H1 (cell line): ENCODE data around the gene BRSK2. TPM values are rescaled to one million over a fixed set of nuclear protein-coding genes. Genes with fewer than 3 reads are reported as not detected.

ENCODE experiments used
- CTCF ChIA-PET: fragments of 300-600 bp; sonication (Branson Sonifier 250); formaldehyde crosslinking; loops from one replicate; lab custom pipeline; 2021; ENCODE audit not compliant: partially characterized antibody; lab: Charles Lee
- POLR2A ChIA-PET: fragments of 300-600 bp; sonication (Branson Sonifier 250); formaldehyde crosslinking; loops from one replicate; lab custom pipeline; 2021; ENCODE audit warnings: inconsistent platforms; ENCODE audit not compliant: partially characterized antibody; lab: Charles Lee
- DNase-seq, 2 experiments: peaks; one replicate each; pipeline versions ENCODE4 v3.0.0 to v3.0.0-alpha.2; 2010 to 2022; ENCODE audit warnings: low spot score in 2 of 2, low read depth in 1 of 2, mixed read lengths in 1 of 2
- FAIRE-seq: peaks from 2 replicates; lab custom pipeline; 2011; peaks lifted over from hg19 to GRCh38; lab: Jason Lieb, UNC
- H2AFZ ChIP-seq: 2 replicates; pipeline ENCODE4 v1.8.1; 2012; ENCODE audit warnings: low read length, inconsistent platforms
- H2AK5ac ChIP-seq: 2 replicates; pipeline ENCODE4 v1.6.1; 2013; ENCODE audit warnings: low read depth, low read length
- H2BK120ac ChIP-seq: replicated peaks from 2 replicates; pipeline ENCODE3; 2013; ENCODE audit warnings: low read depth, low read length, inconsistent platforms
- H2BK12ac ChIP-seq: 2 replicates; pipeline ENCODE4 v1.6.1; 2013; ENCODE audit warnings: low read depth, low read length
- H2BK15ac ChIP-seq: 2 replicates; pipeline ENCODE4 v1.6.1; 2013; ENCODE audit warnings: low read length
- H2BK20ac ChIP-seq: 2 replicates; pipeline ENCODE4 v1.6.1; 2013; ENCODE audit warnings: low read length
- H2BK5ac ChIP-seq: 2 replicates; pipeline ENCODE4 v1.6.1; 2013; ENCODE audit warnings: low read depth, low read length
- H3K14ac ChIP-seq: 2 replicates; pipeline ENCODE4 v1.6.1; 2013; ENCODE audit warnings: inconsistent platforms; ENCODE audit not compliant: insufficient read length
- H3K18ac ChIP-seq: 2 replicates; pipeline ENCODE4 v1.6.1; 2013; ENCODE audit warnings: low read length; ENCODE audit errors: extremely low read depth
- H3K23ac ChIP-seq: 2 replicates; pipeline ENCODE4 v1.6.1; 2013; ENCODE audit warnings: inconsistent platforms; ENCODE audit not compliant: insufficient read length
- H3K23me2 ChIP-seq: 2 replicates; pipeline ENCODE4 v1.6.1; 2013; ENCODE audit warnings: low read depth, low read length
- H3K27ac ChIP-seq: 2 replicates; pipeline ENCODE4 v1.6.1; 2011; ENCODE audit warnings: low read depth, low read length, inconsistent platforms
- H3K27me3 ChIP-seq, 4 experiments: replicated peaks in 1 of 4; 1 replicate in 1 of 4; 2 replicates in 3 of 4; pipeline versions ENCODE4 v1.6.1 to v1.8.1; 2011 to 2013; ENCODE audit warnings: low read length in 3 of 4, mild to moderate bottlenecking in 3 of 4, inconsistent platforms in 2 of 4, mixed read lengths in 2 of 4, moderate library complexity in 1 of 4; ENCODE audit not compliant: control insufficient read depth in 3 of 4, insufficient read depth in 3 of 4; ENCODE audit errors: extremely low read depth in 1 of 4
- H3K36me3 ChIP-seq, 4 experiments: 2 replicates each; pipeline versions ENCODE4 v1.6.1 to v1.8.1; 2011 to 2013; ENCODE audit warnings: mild to moderate bottlenecking in 4 of 4, low read length in 3 of 4, moderate library complexity in 2 of 4, control low read depth in 1 of 4, inconsistent platforms in 1 of 4; ENCODE audit not compliant: insufficient read depth in 4 of 4, control insufficient read depth in 2 of 4
- H3K4ac ChIP-seq: replicated peaks from 2 replicates; pipeline ENCODE3; 2013; ENCODE audit warnings: low read length, low read depth, mixed read lengths, inconsistent platforms; ENCODE audit not compliant: insufficient read length
- H3K4me1 ChIP-seq, 4 experiments: replicated peaks in 1 of 4; 1 replicate in 1 of 4; 2 replicates in 3 of 4; pipeline versions ENCODE4 v1.6.1 to v1.8.1; 2011 to 2013; ENCODE audit warnings: low read length in 3 of 4, inconsistent platforms in 2 of 4, mixed read lengths in 1 of 4; ENCODE audit not compliant: insufficient read depth in 4 of 4, control insufficient read depth in 3 of 4
- H3K4me2 ChIP-seq, 2 experiments: 2 replicates each; pipeline versions ENCODE4 v1.6.1 to v1.8.1; 2011 to 2013; ENCODE audit warnings: low read depth in 2 of 2, low read length in 2 of 2, control low read depth in 1 of 2, inconsistent platforms in 1 of 2, mild to moderate bottlenecking in 1 of 2; ENCODE audit not compliant: insufficient read depth in 1 of 2
- H3K4me3 ChIP-seq, 4 experiments: fragments of 200-600, 300-600 bp in 1 of 4; sonication (generic), shearing (Covaris generic), sonication (Bioruptor Twin) in 1 of 4; 2 replicates each; pipeline versions ENCODE4 v1.5.1 to v1.8.1; 2011 to 2016; ENCODE audit warnings: low read length in 4 of 4, low read depth in 3 of 4, control low read depth in 2 of 4, inconsistent platforms in 2 of 4, mild to moderate bottlenecking in 2 of 4, mixed read lengths in 1 of 4, moderate library complexity in 1 of 4; ENCODE audit not compliant: insufficient read depth in 2 of 4; ENCODE audit errors: extremely low read depth in 1 of 4
- H3K56ac ChIP-seq: replicated peaks from 2 replicates; pipeline ENCODE3; 2013; ENCODE audit warnings: low read depth, mild to moderate bottlenecking, mixed read lengths, low read length, inconsistent platforms; ENCODE audit not compliant: insufficient read length
- H3K79me1 ChIP-seq: 2 replicates; pipeline ENCODE4 v1.6.1; 2013; ENCODE audit warnings: low read depth, low read length, control low read depth
- H3K79me2 ChIP-seq, 2 experiments: 2 replicates each; pipeline versions ENCODE4 v1.6.1 to v1.8.1; 2012 to 2013; ENCODE audit warnings: low read length in 2 of 2, mild to moderate bottlenecking in 2 of 2, inconsistent platforms in 1 of 2; ENCODE audit not compliant: insufficient read depth in 2 of 2, control insufficient read depth in 1 of 2
- H3K9ac ChIP-seq, 4 experiments: replicated peaks in 1 of 4; 1 replicate in 1 of 4; 2 replicates in 3 of 4; pipeline versions ENCODE4 v1.6.1 to v1.8.1; 2011 to 2013; ENCODE audit warnings: low read depth in 3 of 4, low read length in 3 of 4, control low read depth in 2 of 4, mild to moderate bottlenecking in 2 of 4, moderate library complexity in 2 of 4, inconsistent platforms in 1 of 4; ENCODE audit errors: extremely low read depth in 1 of 4
- H3K9me3 ChIP-seq, 2 experiments: 2 replicates each; pipeline versions ENCODE4 v1.6.1 to v1.8.1; 2012 to 2013; ENCODE audit warnings: mild to moderate bottlenecking in 2 of 2, moderate library complexity in 2 of 2, control low read depth in 1 of 2, inconsistent platforms in 1 of 2, low read depth in 1 of 2, low read length in 1 of 2, mixed read lengths in 1 of 2; ENCODE audit not compliant: insufficient read depth in 2 of 2
- H4K20me1 ChIP-seq, 2 experiments: replicated peaks in 1 of 2; 2 replicates each; pipeline versions ENCODE3 to v1.8.1; 2011 to 2013; ENCODE audit warnings: inconsistent platforms in 2 of 2, low read length in 2 of 2, mild to moderate bottlenecking in 1 of 2; ENCODE audit not compliant: insufficient read depth in 2 of 2, control insufficient read depth in 1 of 2
- H4K5ac ChIP-seq: 2 replicates; pipeline ENCODE4 v1.6.1; 2013; ENCODE audit warnings: low read length, low read depth, mixed read lengths, inconsistent platforms; ENCODE audit not compliant: insufficient read length
- H4K8ac ChIP-seq: 2 replicates; pipeline ENCODE4 v1.8.0; 2013; ENCODE audit warnings: mild to moderate bottlenecking, moderate library complexity, low read length, inconsistent platforms; ENCODE audit not compliant: insufficient read depth; ENCODE audit errors: extremely low read depth
- H4K91ac ChIP-seq: replicated peaks from 2 replicates; pipeline ENCODE3; 2013; ENCODE audit warnings: low read length, mixed read lengths, inconsistent platforms; ENCODE audit not compliant: insufficient read length
- BRCA1 ChIP-seq: IDR thresholded peaks from 2 replicates; pipeline ENCODE4 v1.6.1; 2012; ENCODE audit warnings: low read depth, low read length, improper control_type of control experiment
- CEBPB ChIP-seq: IDR thresholded peaks from 2 replicates; pipeline ENCODE4 v1.6.1; 2012; ENCODE audit warnings: low read depth, low read length
- GABPA ChIP-seq: IDR thresholded peaks from 2 replicates; pipeline ENCODE4 v1.6.1; 2011; ENCODE audit warnings: mild to moderate bottlenecking, low read length, moderate library complexity, borderline replicate concordance; ENCODE audit not compliant: insufficient read depth
- HDAC2 ChIP-seq, 2 experiments: fragments of 300-600 bp in 1 of 2; sonication (generic) in 1 of 2; IDR thresholded peaks; 2 replicates each; pipeline ENCODE4 v1.6.1; 2011 to 2012; ENCODE audit warnings: low read depth in 2 of 2, low read length in 2 of 2, mild to moderate bottlenecking in 2 of 2, moderate library complexity in 2 of 2, borderline replicate concordance in 1 of 2, inconsistent platforms in 1 of 2
- JUND ChIP-seq: IDR thresholded peaks from 2 replicates; pipeline ENCODE4 v1.6.1; 2011; ENCODE audit warnings: mild to moderate bottlenecking, improper control_type of control experiment, low read length
- RXRA ChIP-seq: IDR thresholded peaks from 2 replicates; pipeline ENCODE4 v1.6.1; 2011; ENCODE audit warnings: low read depth, mild to moderate bottlenecking, low read length, moderate library complexity; ENCODE audit not compliant: insufficient read depth
- SIN3A ChIP-seq, 2 experiments: IDR thresholded peaks in 1 of 2; conservative IDR thresholded peaks in 1 of 2; 2 replicates each; pipeline ENCODE4 v1.6.1; 2011 to 2012; ENCODE audit warnings: low read length in 2 of 2, improper control_type of control experiment in 1 of 2, low read depth in 1 of 2, mild to moderate bottlenecking in 1 of 2
- SP4 ChIP-seq: IDR thresholded peaks from 2 replicates; pipeline ENCODE4 v1.6.1; 2012; ENCODE audit warnings: low read length, inconsistent platforms
- TBP ChIP-seq: IDR thresholded peaks from 2 replicates; pipeline ENCODE4 v1.6.1; 2011; ENCODE audit warnings: low read depth, low read length, improper control_type of control experiment
- WGBS, 2 experiments: shearing (Covaris generic) in 1 of 2; methylation state at CpG; one replicate each; pipeline versions ENCODE4 v1.1.6 to v1.1.7; 2013 to 2015; ENCODE audit warnings: low lambda C conversion rate in 2 of 2, mixed read lengths in 2 of 2, inconsistent platforms in 1 of 2, low coverage in 1 of 2, missing lambda C conversion rate in 1 of 2; ENCODE audit not compliant: insufficient replicate concordance in 2 of 2, insufficient coverage in 1 of 2, insufficient read length in 1 of 2; ENCODE audit errors: extremely low coverage in 1 of 2, missing lambda C conversion rate in 1 of 2; 5-methylcytosine and 5-hydroxymethylcytosine counted together
- polyA plus RNA-seq, 7 experiments: library from polyadenylated mRNA; depleted of rRNA in 3 of 7; stranded (reverse) in 5 of 7; unstranded in 2 of 7; fragments of >200 nt in 5 of 7; fragments of 200-250 nt in 2 of 7; gene quantifications; 1 replicate in 5 of 7; 2 replicates in 1 of 7; 4 replicates in 1 of 7; pipeline versions ENCODE4 v1.2.1 to v1.2.3, GENCODE V29; 2011 to 2013; ENCODE audit warnings: missing spikeins in 2 of 7, mixed read lengths in 2 of 7
- total RNA-seq: library from RNA; stranded (reverse); fragmentation: NEBNext Ultra II Directional; extraction: Animal tissue kit (Norgen Biotek cat#: 25700); gene quantifications from 2 replicates; pipeline ENCODE4 v1.2.1, GENCODE V29; 2021
- TF ChIP-seq, protein P1 (sequence below): IDR thresholded peaks from 2 replicates; pipeline ENCODE4 v1.6.1; 2011; ENCODE audit warnings: low read length, improper control_type of control experiment
- TF ChIP-seq, protein P2 (sequence below): IDR thresholded peaks from 2 replicates; pipeline ENCODE4 v1.6.1; 2012; ENCODE audit warnings: inconsistent platforms

Gene BRSK2
- total and polyA plus RNA-seq, 2 of the 8 experiments (the other 6 are each of a cell fraction or from before 2014, with no cell fraction given): 17.3 to 27.1 TPM

DNA sequence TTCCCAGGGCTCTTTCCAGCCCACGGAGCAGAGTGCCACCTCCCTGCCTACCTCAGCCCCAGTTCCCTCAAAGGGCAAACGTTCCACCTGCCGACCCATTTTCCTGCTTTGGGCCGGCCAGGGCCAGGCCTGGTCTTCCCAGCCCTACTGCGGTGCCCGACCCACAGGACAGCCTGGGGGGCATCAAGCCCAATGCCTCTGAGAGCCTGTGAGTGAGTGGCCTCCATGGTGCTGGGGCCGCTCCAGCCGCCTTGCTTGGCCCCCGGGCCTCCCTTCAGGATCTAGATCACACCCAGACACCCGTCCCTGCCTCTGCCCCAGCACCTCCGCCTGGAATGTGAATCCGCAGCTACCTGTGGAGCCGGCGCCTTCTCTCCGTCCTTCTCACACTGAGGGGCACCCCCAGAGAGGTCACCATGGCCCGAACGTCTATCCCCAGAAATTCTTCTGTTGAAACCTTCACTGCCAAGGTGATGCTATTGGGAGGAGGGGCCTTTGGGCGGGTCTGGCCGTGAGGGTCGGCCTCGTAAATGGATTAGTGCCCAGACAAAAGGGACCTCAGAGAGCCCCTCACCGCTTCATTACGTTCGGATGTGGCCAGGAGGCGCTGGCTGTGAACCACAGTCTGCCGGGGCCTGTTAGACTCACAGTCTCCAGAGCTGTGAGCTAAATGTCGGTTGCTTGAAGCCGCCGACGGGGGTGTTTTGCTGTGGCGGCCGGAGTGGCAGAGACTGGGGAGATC is 36.2 kb upstream of the BRSK2 start:
- H2AK5ac ChIP-seq: no peak overlapping the region
- H3K79me2 ChIP-seq: no peaks in the 10 kb centered on the region
- H4K91ac ChIP-seq: no peak overlapping the region
- H3K4me1 ChIP-seq: peaks cover 0 to 7% (median 4%) of the 10 kb centered on the region in 4 experiments; a peak in 4 of 7 replicates
- H2BK120ac ChIP-seq: no peak overlapping the region
- H3K9ac ChIP-seq: no peak overlapping the region
- no peak overlapping the region for H3K4me3 ChIP-seq
- H2BK5ac ChIP-seq: no peak overlapping the region
- H3K4ac ChIP-seq: no peak overlapping the region
- no peak overlapping the region for H3K23ac ChIP-seq
- H3K36me3 ChIP-seq: no peaks in the 10 kb centered on the region
- ChIA-PET POLR2A (interaction anchor here (0.8 kb wide), 1 partner anchor 31 kb away, joined by 3 read pairs; no protein-coding TSS in a partner anchor), CTCF (interaction anchor here (0.7 kb wide), 1 partner anchor 48 kb away, joined by 3 read pairs; no protein-coding TSS in a partner anchor)
- H4K5ac ChIP-seq: no peak overlapping the region
- no peak overlapping the region for H3K18ac ChIP-seq
- no peak overlapping the region for H2BK12ac ChIP-seq
- no peak overlapping the region for H3K4me2 ChIP-seq
- no peak overlapping the region; the same call in 1 of the 2 replicates for H4K8ac ChIP-seq
- DNase-seq (no peak), FAIRE-seq (no peak)
- H3K79me1 ChIP-seq: no peaks in the 10 kb centered on the region
- H3K56ac ChIP-seq: no peak overlapping the region
- no peaks in the 10 kb centered on the region; the same call in 1 of the 2 replicates for H3K23me2 ChIP-seq
- H2BK15ac ChIP-seq: no peak overlapping the region
- H2AFZ ChIP-seq: no peak overlapping the region
- no peaks in the 10 kb centered on the region for H3K27me3 ChIP-seq
- peaks cover 0 to 11% of the 10 kb centered on the region in 2 experiments; a peak in 1 of 4 replicates for H3K9me3 ChIP-seq
- no peak overlapping the region for H3K14ac ChIP-seq
- 88% methylated on average over 28 of the region's 32 CpGs; no CpG with 5 or more reads in 1 of the 2 experiments for WGBS, 2 experiments
- no peak overlapping the region for H3K27ac ChIP-seq
- no peaks in the 10 kb centered on the region for H4K20me1 ChIP-seq
- H2BK20ac ChIP-seq: no peak overlapping the region
- TF ChIP-seq GABPA (no peak), HDAC2 (IDR thresholded peaks at IDR 0.05; ENCODE audit: borderline replicate concordance in 1 of 2, low read depth in 2 of 2, low read length in 2 of 2) (no peak), JUND (no peak), SIN3A (conservative IDR thresholded peaks at IDR 0.05 in 1 of 2, IDR thresholded peaks at IDR 0.05 in 1 of 2; ENCODE audit: low read depth in 1 of 2, low read length in 2 of 2) (no peak), RXRA (no peak), SP4 (no peak), TBP (no peak), CEBPB (no peak), BRCA1 (no peak)
- TF ChIP-seq, protein P1, sequence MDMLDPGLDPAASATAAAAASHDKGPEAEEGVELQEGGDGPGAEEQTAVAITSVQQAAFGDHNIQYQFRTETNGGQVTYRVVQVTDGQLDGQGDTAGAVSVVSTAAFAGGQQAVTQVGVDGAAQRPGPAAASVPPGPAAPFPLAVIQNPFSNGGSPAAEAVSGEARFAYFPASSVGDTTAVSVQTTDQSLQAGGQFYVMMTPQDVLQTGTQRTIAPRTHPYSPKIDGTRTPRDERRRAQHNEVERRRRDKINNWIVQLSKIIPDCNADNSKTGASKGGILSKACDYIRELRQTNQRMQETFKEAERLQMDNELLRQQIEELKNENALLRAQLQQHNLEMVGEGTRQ: no peak
- TF ChIP-seq, protein P2, sequence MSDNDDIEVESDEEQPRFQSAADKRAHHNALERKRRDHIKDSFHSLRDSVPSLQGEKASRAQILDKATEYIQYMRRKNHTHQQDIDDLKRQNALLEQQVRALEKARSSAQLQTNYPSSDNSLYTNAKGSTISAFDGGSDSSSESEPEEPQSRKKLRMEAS: no peak
